Measurements from ENCODE around the gene GSDMA. TPM values are rescaled to one million over a fixed set of nuclear protein-coding genes. Genes with fewer than 3 reads are reported as not detected.

GSDMA gene
- under 1 TPM in 1 of 2 experiments, not detected in 1; 0.17 TPM for total RNA-seq

- H3K9me3 Mint-ChIP-seq: no peaks in the 10 kb centered on the region
- CTCF ChIA-PET: interaction anchor here (0.9 to 1.6 kb wide), 2 partner anchors 11 to 17 kb away, joined by 5 read pairs; partner anchors contain the start of gene PSMD3
- H3K36me3 Mint-ChIP-seq (ENCODE audit: low read depth): no peaks in the 10 kb centered on the region
- H3K27ac Mint-ChIP-seq: peak within 1 kb of the TSS; percentile 73
- intact Hi-C loops (cut with micrococcal nuclease): no loop called here
- no peak for DNase-seq
- peaks cover 19% of the 10 kb centered on the region for H3K4me1 Mint-ChIP-seq (ENCODE audit: low read depth)
- H3K27me3 Mint-ChIP-seq (ENCODE audit: low read depth): no peaks in the 10 kb centered on the region
- H3K4me3 Mint-ChIP-seq: no peak within 1 kb of the TSS
Observed at GRCh38 chr17:39962642-39963220, at the start of gene GSDMA. GSDMA (plus strand) TSS chr17:39963004; CDS start chr17:39965688, 2,684 bp downstream.

- Mint-ChIP-seq H3K4me3 (no peak overlapping the region), H3K36me3 (ENCODE audit: low read depth) (peaks cover 11% of the 10 kb centered on the region), H3K27ac (no peak overlapping the region), H3K9me3 (no peaks in the 10 kb centered on the region), H3K4me1 (ENCODE audit: low read depth) (peaks cover 15% of the 10 kb centered on the region), H3K27me3 (ENCODE audit: low read depth) (no peaks in the 10 kb centered on the region)
- CTCF ChIA-PET: interaction anchor here (0.8 kb wide), 1 partner anchor 44 kb away, joined by 3 read pairs; no protein-coding TSS in a partner anchor
- no peak for DNase-seq
- intact Hi-C loops (cut with micrococcal nuclease): no loop called here
Observed at GRCh38 chr17:39913989-39914388, 48.8 kb upstream of the GSDMA start.

GRCh38 chr17:39915559-39915958, 47.2 kb upstream of the GSDMA start:
- DNase-seq: no peak
- Mint-ChIP-seq H3K9me3 (no peaks in the 10 kb centered on the region), H3K36me3 (ENCODE audit: low read depth) (peaks cover 19% of the 10 kb centered on the region), H3K27me3 (ENCODE audit: low read depth) (no peaks in the 10 kb centered on the region), H3K27ac (no peak overlapping the region), H3K4me1 (ENCODE audit: low read depth) (peaks cover 26% of the 10 kb centered on the region), H3K4me3 (no peak overlapping the region)
- CTCF ChIA-PET: interaction anchor here (0.6 to 0.8 kb wide), 3 partner anchors 14 to 140 kb away, joined by 3 to 10 read pairs (median 4); no protein-coding TSS in a partner anchor
- intact Hi-C loops (cut with micrococcal nuclease): no loop called here

- CTCF ChIA-PET: interaction anchor here (0.7 kb wide), 1 partner anchor 9 kb away, joined by 3 read pairs; no protein-coding TSS in a partner anchor
Observed at GRCh38 chr17:39916918-39917317, 45.9 kb upstream of the GSDMA start.

GRCh38 chr17:39919087-39919683, 43.6 kb upstream of the GSDMA start:
- no peak for DNase-seq
- Mint-ChIP-seq H3K27ac (no peak overlapping the region), H3K4me3 (no peak overlapping the region), H3K27me3 (ENCODE audit: low read depth) (no peaks in the 10 kb centered on the region), H3K36me3 (ENCODE audit: low read depth) (peaks cover 35% of the 10 kb centered on the region), H3K9me3 (no peaks in the 10 kb centered on the region), H3K4me1 (ENCODE audit: low read depth) (peaks cover 62% of the 10 kb centered on the region)
- CTCF ChIA-PET: no interaction called here
- intact Hi-C loops (cut with micrococcal nuclease): no loop called here

More at GRCh38 chr17:39916918-39917317, 45.9 kb upstream of the GSDMA start:
- DNase-seq: no peak
- Mint-ChIP-seq H3K4me1 (ENCODE audit: low read depth) (peaks cover 39% of the 10 kb centered on the region), H3K36me3 (ENCODE audit: low read depth) (peaks cover 27% of the 10 kb centered on the region), H3K27me3 (ENCODE audit: low read depth) (no peaks in the 10 kb centered on the region), H3K4me3 (no peak overlapping the region), H3K27ac (no peak overlapping the region), H3K9me3 (no peaks in the 10 kb centered on the region)
- intact Hi-C loops (cut with micrococcal nuclease): no loop called here

GRCh38 chr17:39920218-39921210, 42.3 kb upstream of the GSDMA start:
- peaks cover 35% of the 10 kb centered on the region for H3K36me3 Mint-ChIP-seq (ENCODE audit: low read depth)
- intact Hi-C loops (cut with micrococcal nuclease): loop anchor here (10.0 kb wide), 1 partner anchor 516 kb away; the partner anchor contains the start of gene FBXL20
- H3K4me3 Mint-ChIP-seq: peak overlapping the region; percentile 49
- no peaks in the 10 kb centered on the region for H3K9me3 Mint-ChIP-seq
- H3K4me1 Mint-ChIP-seq (ENCODE audit: low read depth): peaks cover 75% of the 10 kb centered on the region
- H3K27ac Mint-ChIP-seq: peak overlapping the region; percentile 92
- no peaks in the 10 kb centered on the region for H3K27me3 Mint-ChIP-seq (ENCODE audit: low read depth)
- peak; percentile 80 for DNase-seq
- CTCF ChIA-PET: interaction anchor here (0.8 kb wide), 1 partner anchor 143 kb away, joined by 3 read pairs; no protein-coding TSS in a partner anchor

GRCh38 chr17:39921323-39921722, 41.5 kb upstream of the GSDMA start:
- Mint-ChIP-seq H3K36me3 (ENCODE audit: low read depth) (peaks cover 35% of the 10 kb centered on the region), H3K27ac (peak overlapping the region; percentile 92), H3K4me1 (ENCODE audit: low read depth) (peaks cover 83% of the 10 kb centered on the region), H3K4me3 (peak overlapping the region; percentile 49), H3K27me3 (ENCODE audit: low read depth) (no peaks in the 10 kb centered on the region), H3K9me3 (no peaks in the 10 kb centered on the region)
- intact Hi-C loops (cut with micrococcal nuclease): loop anchor here (10.0 kb wide), 1 partner anchor 517 kb away; the partner anchor contains the start of gene FBXL20
- CTCF ChIA-PET: interaction anchor here (0.6 to 1.7 kb wide), 4 partner anchors 18 to 144 kb away, joined by 3 to 8 read pairs (median 4); partner anchors contain the start of gene PSMD3
- peak; percentile 57 for DNase-seq

- Mint-ChIP-seq H3K36me3 (ENCODE audit: low read depth) (peaks cover 34% of the 10 kb centered on the region), H3K4me3 (no peak overlapping the region), H3K27ac (peak overlapping the region; percentile 92), H3K4me1 (ENCODE audit: low read depth) (peaks cover 81% of the 10 kb centered on the region), H3K27me3 (ENCODE audit: low read depth) (no peaks in the 10 kb centered on the region), H3K9me3 (no peaks in the 10 kb centered on the region)
- intact Hi-C loops (cut with micrococcal nuclease): loop anchor here (10.0 kb wide), 1 partner anchor 517 kb away; the partner anchor contains the start of gene FBXL20
- CTCF ChIA-PET: interaction anchor here (0.6 to 1.8 kb wide), 7 partner anchors 17 to 300 kb away, joined by 3 to 8 read pairs (median 4); partner anchors contain the start of gene PSMD3
- DNase-seq: no peak
Observed at GRCh38 chr17:39922006-39922405, 40.8 kb upstream of the GSDMA start.

- Mint-ChIP-seq H3K27ac (peak overlapping the region; percentile 92), H3K36me3 (ENCODE audit: low read depth) (peaks cover 32% of the 10 kb centered on the region), H3K27me3 (ENCODE audit: low read depth) (no peaks in the 10 kb centered on the region), H3K4me3 (no peak overlapping the region), H3K4me1 (ENCODE audit: low read depth) (peaks cover 82% of the 10 kb centered on the region), H3K9me3 (no peaks in the 10 kb centered on the region)
- CTCF ChIA-PET: interaction anchor here (0.5 to 1.8 kb wide), 5 partner anchors 163 to 472 kb away, joined by 3 to 4 read pairs (median 3); partner anchors contain the start of gene MED1
- no peak for DNase-seq
- intact Hi-C loops (cut with micrococcal nuclease): loop anchor here (10.0 kb wide), 1 partner anchor 518 kb away; the partner anchor contains the start of gene FBXL20
Observed at GRCh38 chr17:39923230-39923629, 39.6 kb upstream of the GSDMA start.

- intact Hi-C loops (cut with micrococcal nuclease): loop anchor here (10.0 kb wide), 1 partner anchor 519 kb away; the partner anchor contains the start of gene FBXL20
- H3K4me1 Mint-ChIP-seq (ENCODE audit: low read depth): peaks cover 80% of the 10 kb centered on the region
- H3K36me3 Mint-ChIP-seq (ENCODE audit: low read depth): peaks cover 28% of the 10 kb centered on the region
- no peaks in the 10 kb centered on the region for H3K27me3 Mint-ChIP-seq (ENCODE audit: low read depth)
- H3K27ac Mint-ChIP-seq: peak overlapping the region; percentile 94
- DNase-seq: no peak
- CTCF ChIA-PET: interaction anchor here (1.8 kb wide), 1 partner anchor 302 kb away, joined by 4 read pairs; no protein-coding TSS in a partner anchor
- H3K9me3 Mint-ChIP-seq: no peaks in the 10 kb centered on the region
- H3K4me3 Mint-ChIP-seq: peak overlapping the region; percentile 9
Observed at GRCh38 chr17:39923836-39924690, 38.7 kb upstream of the GSDMA start.

GRCh38 chr17:39924691-39925055, 38.1 kb upstream of the GSDMA start:
- intact Hi-C loops (cut with micrococcal nuclease): loop anchor here (10.0 kb wide), 1 partner anchor 520 kb away; the partner anchor contains the start of gene FBXL20
- CTCF ChIA-PET: interaction anchor here (1.5 kb wide), 1 partner anchor 51 kb away, joined by 3 read pairs; no protein-coding TSS in a partner anchor
- peak overlapping the region; percentile 94 for H3K27ac Mint-ChIP-seq
- H3K4me1 Mint-ChIP-seq (ENCODE audit: low read depth): peaks cover 79% of the 10 kb centered on the region
- no peak for DNase-seq
- peak overlapping the region; percentile 98 for H3K4me3 Mint-ChIP-seq
- H3K9me3 Mint-ChIP-seq: no peaks in the 10 kb centered on the region
- peaks cover 24% of the 10 kb centered on the region for H3K36me3 Mint-ChIP-seq (ENCODE audit: low read depth)
- no peaks in the 10 kb centered on the region for H3K27me3 Mint-ChIP-seq (ENCODE audit: low read depth)
